ENCODE measurements around the gene TRAP1.

The TRAP1 gene

GRCh38 chr16:3713587-3714242 is 3.6 kb downstream of the TRAP1 start:
- no peak for DNase-seq (ENCODE audit: low read depth, low spot score)

GRCh38 chr16:3712861-3713372 is 4.4 kb downstream of the TRAP1 start:
- no peak for DNase-seq (ENCODE audit: low read depth, low spot score)

GRCh38 chr16:3706253-3707012 is 10.9 kb downstream of the TRAP1 start:
- no peak for DNase-seq (ENCODE audit: low read depth, low spot score)

- DNase-seq (ENCODE audit: low read depth, low spot score) = no peak
Observed at GRCh38 chr16:3702082-3702481, 15.2 kb downstream of the TRAP1 start.

- DNase-seq (ENCODE audit: low read depth, low spot score) = no peak
Observed at GRCh38 chr16:3701531-3701930, 15.8 kb downstream of the TRAP1 start.

GRCh38 chr16:3698941-3699340 is 18.4 kb downstream of the TRAP1 start:
- DNase-seq (ENCODE audit: low read depth, low spot score) = no peak

GRCh38 chr16:3696425-3697218 is 20.7 kb downstream of the TRAP1 start:
- DNase-seq (ENCODE audit: low read depth, low spot score) = no peak

- DNase-seq (ENCODE audit: low read depth, low spot score) = no peak
Observed at GRCh38 chr16:3695610-3696369, 21.5 kb downstream of the TRAP1 start.

- DNase-seq (ENCODE audit: low read depth, low spot score) = no peak
Observed at GRCh38 chr16:3694051-3694450, 23.3 kb downstream of the TRAP1 start.

- DNase-seq (ENCODE audit: low read depth, low spot score) = no peak
Observed at GRCh38 chr16:3691761-3692160, 25.6 kb downstream of the TRAP1 start.

GRCh38 chr16:3690980-3691720 is 26.2 kb downstream of the TRAP1 start:
- no peak for DNase-seq (ENCODE audit: low read depth, low spot score)

GRCh38 chr16:3690470-3690928 is 26.8 kb downstream of the TRAP1 start:
- DNase-seq (ENCODE audit: low read depth, low spot score) = peak; percentile 65

GRCh38 chr16:3689731-3690130 is 27.6 kb downstream of the TRAP1 start:
- no peak for DNase-seq (ENCODE audit: low read depth, low spot score)

GRCh38 chr16:3687792-3688191 is 29.5 kb downstream of the TRAP1 start:
- DNase-seq (ENCODE audit: low read depth, low spot score) = no peak

- no peak for DNase-seq (ENCODE audit: low read depth, low spot score)
Observed at GRCh38 chr16:3687021-3687420, 30.3 kb downstream of the TRAP1 start.

GRCh38 chr16:3681206-3681605 is 36.1 kb downstream of the TRAP1 start:
- no peak for DNase-seq (ENCODE audit: low read depth, low spot score)

GRCh38 chr16:3677994-3678393 is 39.3 kb downstream of the TRAP1 start:
- DNase-seq (ENCODE audit: low read depth, low spot score) = no peak

GRCh38 chr16:3675601-3676130 is 41.7 kb downstream of the TRAP1 start:
- no peak for DNase-seq (ENCODE audit: low read depth, low spot score)

GRCh38 chr16:3674513-3675295 is 42.6 kb downstream of the TRAP1 start:
- no peak for DNase-seq (ENCODE audit: low read depth, low spot score)

Measured in activated naive CD8-positive, alpha-beta T cell treated with anti-CD3 and anti-CD28 coated beads, Interleukin-2, amount 50 U/mL, for 16 hours (primary cell).